ENCODE results near the gene SERTAD3. TPM values are rescaled to one million over a fixed set of nuclear protein-coding genes. Genes with fewer than 3 reads are reported as not detected.

Gene SERTAD3
- total and polyA plus RNA-seq, 10 of the 15 experiments (the other 5 are each of a cell fraction or from before 2014, with no cell fraction given): 4.2 to 22.4 (median 13.7) TPM

GRCh38 chr19:40411958-40412499 is 32.1 kb downstream of the SERTAD3 start:
- POLR2A ChIA-PET: interaction anchor here (0.8 to 1.3 kb wide), 3 partner anchors 9 to 13 kb away, joined by 3 to 4 read pairs (median 3); no protein-coding TSS in a partner anchor
- no peaks in the 10 kb centered on the region for H4K20me1 ChIP-seq (ENCODE audit: control insufficient read depth, insufficient read depth)
- H3K4me3 ChIP-seq: no peak overlapping the region
- H3K4me2 ChIP-seq (ENCODE audit: control insufficient read depth, insufficient read depth): no peak overlapping the region
- BruUV-seq (replicated peaks): no TSS peak
- FAIRE-seq: no peak
- no peak overlapping the region for H3K27ac ChIP-seq (ENCODE audit: control insufficient read depth, insufficient read depth)
- RAD21 ChIA-PET (ENCODE audit: unreplicated experiment): interaction anchor here (0.6 to 3.2 kb wide), 5 partner anchors 9 to 108 kb away, joined by 3 to 12 read pairs (median 3); no protein-coding TSS in a partner anchor
- in situ Hi-C loops (cut with MboI): no loop called here
- DNase-seq (ENCODE audit: low read depth, low spot score): no peak
- CTCF ChIA-PET: interaction anchor here (0.8 to 4.5 kb wide), 7 partner anchors 8 to 108 kb away, joined by 3 to 43 read pairs (median 3); no protein-coding TSS in a partner anchor
- SMC1A ChIA-PET (ENCODE audit: uncharacterized antibody, unreplicated experiment): interaction anchor here (0.6 to 2.0 kb wide), 3 partner anchors 8 to 247 kb away, joined by 3 to 9 read pairs (median 3); no protein-coding TSS in a partner anchor
- H3K4me1 ChIP-seq (ENCODE audit: control insufficient read depth, insufficient read depth, low read length): peaks cover 49% of the 10 kb centered on the region
- no peak for ATAC-seq
- intact Hi-C loops (cut with micrococcal nuclease; ENCODE audit: unreplicated experiment): no loop called here
- TF ChIP-seq JUND (IDR thresholded peaks at IDR 0.05; ENCODE audit: low read depth, low read length) (no peak), E4F1 (IDR thresholded peaks at IDR 0.05; ENCODE audit: borderline replicate concordance, partially characterized antibody) (no peak), GABPA (IDR thresholded peaks at IDR 0.05; ENCODE audit: low read depth) (no peak), NR2F1 (conservative IDR thresholded peaks at IDR 0.05) (no peak)
- no peak overlapping the region for H2AFZ ChIP-seq (ENCODE audit: control insufficient read depth, low read depth, low read length)
- no peak overlapping the region for H3K9ac ChIP-seq (ENCODE audit: control insufficient read depth, insufficient read depth, low read length)
- H3K27me3 ChIP-seq (replicated peaks in 1 of 2; ENCODE audit: control insufficient read depth in 2 of 2, insufficient read depth in 2 of 2, low read length in 1 of 2): no peaks in the 10 kb centered on the region
- no peaks in the 10 kb centered on the region for H3K9me3 ChIP-seq (replicated peaks; ENCODE audit: control insufficient read depth, insufficient read depth, low read length)
- 85% methylated on average over 8 of the region's 8 CpGs for WGBS (ENCODE audit: insufficient coverage, insufficient replicate concordance, low lambda C conversion rate, missing lambda C conversion rate)
- no peaks in the 10 kb centered on the region for H3K36me3 ChIP-seq (ENCODE audit: control insufficient read depth in 2 of 2, insufficient read depth in 2 of 2, low read length in 1 of 2)
- H3K79me2 ChIP-seq (ENCODE audit: control insufficient read depth, insufficient read depth, low read length): no peaks in the 10 kb centered on the region

Data from GM12878 (cell line).